Kidney (tissue), 14 donors: ENCODE measurements around the gene CBLB. TPM values are rescaled to one million over a fixed set of nuclear protein-coding genes. Genes with fewer than 3 reads are reported as not detected.
"Not testable (repeated sequence)": the region's sequence is repeated elsewhere in the genome, so short reads cannot be mapped to it uniquely, and the experiment has no call there.

Experiments
- DNase-seq, 5 donors: peaks; one replicate each; pipeline ENCODE4 v3.0.0-alpha.2; 2013 to 2020
- FAIRE-seq: peaks from 2 replicates; lab custom pipeline; 2012; peaks lifted over from hg19 to GRCh38; lab: Jason Lieb, UNC
- H3K27ac ChIP-seq, 2 donors: one replicate each; pipeline ENCODE4 v1.7.0; 2013; ENCODE audit warnings: low read depth in 2 of 2, low read length in 2 of 2, inconsistent platforms in 1 of 2
- H3K27me3 ChIP-seq: one replicate; pipeline ENCODE4 v1.7.1; 2013; ENCODE audit warnings: low read length, inconsistent platforms; ENCODE audit not compliant: control insufficient read depth, insufficient read depth
- H3K36me3 ChIP-seq, 3 donors: one replicate each; pipeline versions ENCODE4 v1.7.0 to v1.7.1; 2013; ENCODE audit warnings: low read length in 3 of 3, control low read depth in 1 of 3, inconsistent platforms in 1 of 3; ENCODE audit not compliant: insufficient read depth in 3 of 3, control insufficient read depth in 2 of 3
- H3K4me1 ChIP-seq, 3 donors: one replicate each; pipeline versions ENCODE4 v1.7.0 to v1.7.1; 2013; ENCODE audit warnings: low read length in 3 of 3, inconsistent platforms in 1 of 3, low read depth in 1 of 3; ENCODE audit not compliant: control insufficient read depth in 2 of 3, insufficient read depth in 2 of 3
- H3K4me3 ChIP-seq, 3 donors: one replicate each; pipeline versions ENCODE4 v1.7.0 to v1.8.1; 2013; ENCODE audit warnings: low read length in 3 of 3, control low read depth in 1 of 3, inconsistent platforms in 1 of 3
- H3K9ac ChIP-seq, 3 donors: one replicate each; pipeline versions ENCODE4 v1.7.0 to v1.7.1; 2013; ENCODE audit warnings: low read length in 3 of 3, control low read depth in 1 of 3, inconsistent platforms in 1 of 3
- H3K9me3 ChIP-seq, 3 donors: one replicate each; pipeline versions ENCODE4 v1.7.0 to v1.7.1; 2013; ENCODE audit warnings: low read length in 3 of 3, control low read depth in 1 of 3, inconsistent platforms in 1 of 3; ENCODE audit not compliant: control insufficient read depth in 2 of 3, insufficient read depth in 1 of 3
- intact Hi-C: fragments of 100-400 bp; cut with DNase I; formaldehyde crosslinking; loops from one replicate; pipeline ENCODE4 v1.11.1; 2022
- polyA plus RNA-seq: library from polyadenylated mRNA; stranded (reverse); fragments of 350-450 nt; fragmentation: Illumina TruSeq; extraction: RNeasy Lipid Tissue Mini Kit (QIAGEN cat#74804); gene quantifications from one replicate; pipeline ENCODE4 v1.2.3, GENCODE V29; 2014; ENCODE audit warnings: low read depth, low replicate concordance; ENCODE audit not compliant: insufficient read depth
- total RNA-seq: library from RNA; stranded (reverse); fragmentation: NEBNext Ultra II Directional; extraction: Animal tissue kit (Norgen Biotek cat#: 25700); gene quantifications from one replicate; pipeline ENCODE4 v1.2.1, GENCODE V29; 2021
- TF ChIP-seq, protein P1 (sequence below): IDR thresholded peaks from 3 replicates; pipeline ENCODE4 v1.5.1; 2012; ENCODE audit warnings: mild to moderate bottlenecking, moderate library complexity, borderline replicate concordance; ENCODE audit not compliant: insufficient read depth; ENCODE audit errors: extremely low read depth
- donor health status: control.
- donor health status: control.
- donor health status: control.
- donor health status: control.
- donor health status: control.
- donor health status: DM: yes; HTN: yes; CAD: no.
- donor health status: Normal renal cell carcinoma (clear cell type).

Gene CBLB
- total and polyA plus RNA-seq, 2 donors from 2014 or later = 7.7 to 48.4 TPM

DNA sequence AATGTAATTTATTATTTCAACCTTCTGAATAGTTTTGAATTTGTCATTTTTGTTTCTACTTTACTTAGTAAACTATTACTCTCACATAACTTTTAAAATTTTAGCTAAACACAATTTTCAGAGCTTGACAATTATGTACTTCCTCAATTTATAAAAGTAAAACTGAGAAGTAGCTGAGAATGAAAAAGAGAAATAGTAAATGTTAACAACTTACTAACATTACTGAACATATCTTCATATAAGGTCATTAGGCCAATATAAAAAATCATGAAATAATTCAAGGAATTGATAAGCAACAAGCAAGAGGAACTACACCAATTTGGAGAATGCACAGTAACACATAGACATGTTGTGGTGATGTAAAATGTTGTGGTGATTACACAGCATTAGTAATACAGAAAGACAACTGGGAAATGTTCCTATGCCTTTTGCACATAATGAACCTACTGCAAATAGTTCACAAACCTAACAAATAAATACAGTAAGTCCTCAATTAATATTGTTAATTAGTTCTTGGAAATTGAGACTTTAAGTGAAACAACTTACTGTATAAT, 137.9 kb downstream of the CBLB start:
- Histone ChIP-seq H3K4me1 (peaks cover 0 to 10% (median 0%) of the 10 kb centered on the region in 3 donors), H3K9ac (no peak overlapping the region), H3K27ac (no peak overlapping the region), H3K4me3 (no peak overlapping the region), H3K36me3 (peaks cover 0 to 2% (median 0%) of the 10 kb centered on the region in 3 donors), H3K27me3 (no peaks in the 10 kb centered on the region), H3K9me3 (no peaks in the 10 kb centered on the region)
- DNase-seq = no peak
- TF ChIP-seq, protein P1, sequence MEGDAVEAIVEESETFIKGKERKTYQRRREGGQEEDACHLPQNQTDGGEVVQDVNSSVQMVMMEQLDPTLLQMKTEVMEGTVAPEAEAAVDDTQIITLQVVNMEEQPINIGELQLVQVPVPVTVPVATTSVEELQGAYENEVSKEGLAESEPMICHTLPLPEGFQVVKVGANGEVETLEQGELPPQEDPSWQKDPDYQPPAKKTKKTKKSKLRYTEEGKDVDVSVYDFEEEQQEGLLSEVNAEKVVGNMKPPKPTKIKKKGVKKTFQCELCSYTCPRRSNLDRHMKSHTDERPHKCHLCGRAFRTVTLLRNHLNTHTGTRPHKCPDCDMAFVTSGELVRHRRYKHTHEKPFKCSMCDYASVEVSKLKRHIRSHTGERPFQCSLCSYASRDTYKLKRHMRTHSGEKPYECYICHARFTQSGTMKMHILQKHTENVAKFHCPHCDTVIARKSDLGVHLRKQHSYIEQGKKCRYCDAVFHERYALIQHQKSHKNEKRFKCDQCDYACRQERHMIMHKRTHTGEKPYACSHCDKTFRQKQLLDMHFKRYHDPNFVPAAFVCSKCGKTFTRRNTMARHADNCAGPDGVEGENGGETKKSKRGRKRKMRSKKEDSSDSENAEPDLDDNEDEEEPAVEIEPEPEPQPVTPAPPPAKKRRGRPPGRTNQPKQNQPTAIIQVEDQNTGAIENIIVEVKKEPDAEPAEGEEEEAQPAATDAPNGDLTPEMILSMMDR = no peak
- intact Hi-C loops = no loop called here
- FAIRE-seq = peak; percentile 93

DNA sequence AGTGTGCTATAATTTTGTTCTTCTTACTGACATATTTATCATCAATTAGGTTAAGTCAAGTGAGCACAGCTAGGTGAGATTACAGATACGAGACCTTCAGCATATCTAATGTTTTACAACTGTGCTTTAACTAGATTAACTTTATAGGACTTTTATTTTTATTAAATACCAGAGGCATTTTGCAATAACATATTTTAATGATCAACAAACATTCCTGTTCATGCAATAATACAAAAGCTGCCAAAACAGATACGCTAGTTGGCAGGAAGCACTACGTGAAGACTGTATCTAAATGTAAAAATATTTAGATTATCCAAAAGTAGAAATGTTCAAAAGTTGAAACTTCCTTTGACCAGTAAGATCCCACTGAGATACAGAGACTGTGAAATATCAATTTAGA, 139.1 kb downstream of the CBLB start:
- H3K36me3 ChIP-seq = peaks cover 0 to 2% (median 0%) of the 10 kb centered on the region in 3 donors
- peaks cover 0 to 10% (median 0%) of the 10 kb centered on the region in 3 donors for H3K4me1 ChIP-seq

DNA sequence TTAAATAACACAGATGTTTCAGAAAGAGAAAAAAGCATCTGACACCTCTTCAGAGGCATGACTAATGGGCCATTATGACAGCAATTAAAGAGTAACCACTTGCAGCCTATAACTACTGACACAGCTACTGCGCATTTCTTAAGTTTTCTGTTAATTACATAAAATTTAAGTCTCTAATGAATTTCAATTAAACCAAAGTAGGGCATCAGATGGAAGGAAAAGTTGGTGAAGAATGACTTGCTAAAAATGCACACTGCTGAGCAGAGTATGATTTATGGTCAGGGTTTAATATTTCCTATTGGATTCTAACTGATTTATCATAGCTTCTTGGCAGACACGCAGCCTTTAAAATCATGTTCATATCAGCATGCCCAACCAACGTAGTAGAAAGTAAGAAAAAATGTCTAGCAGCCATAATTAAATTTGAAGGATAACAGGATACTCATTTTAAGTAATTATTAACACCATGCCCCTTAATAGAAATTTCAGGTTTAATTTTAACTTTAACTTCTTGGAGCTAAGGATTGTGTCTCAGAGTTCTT, 140.0 kb downstream of the CBLB start:
- Histone ChIP-seq H3K27me3 (no peaks in the 10 kb centered on the region), H3K4me1 (peaks cover 0 to 10% (median 0%) of the 10 kb centered on the region in 3 donors), H3K4me3 (no peak overlapping the region), H3K27ac (no peak overlapping the region), H3K9me3 (no peaks in the 10 kb centered on the region), H3K36me3 (peaks cover 0 to 2% (median 0%) of the 10 kb centered on the region in 3 donors), H3K9ac (no peak overlapping the region)
- DNase-seq = no peak
- intact Hi-C loops = no loop called here
- FAIRE-seq = peak; percentile 51
- TF ChIP-seq, protein P1 = no peak

More for the DNA sequence above, 139.1 kb downstream of the CBLB start:
- TF ChIP-seq, protein P1 = no peak
- FAIRE-seq (no peak), DNase-seq (no peak)
- H3K27me3 ChIP-seq = no peaks in the 10 kb centered on the region
- H3K9ac ChIP-seq = no peak overlapping the region
- no peak overlapping the region for H3K4me3 ChIP-seq
- intact Hi-C loops = no loop called here
- no peaks in the 10 kb centered on the region for H3K9me3 ChIP-seq
- H3K27ac ChIP-seq = peak overlapping the region in 1 of 2 donors; percentile 16

DNA sequence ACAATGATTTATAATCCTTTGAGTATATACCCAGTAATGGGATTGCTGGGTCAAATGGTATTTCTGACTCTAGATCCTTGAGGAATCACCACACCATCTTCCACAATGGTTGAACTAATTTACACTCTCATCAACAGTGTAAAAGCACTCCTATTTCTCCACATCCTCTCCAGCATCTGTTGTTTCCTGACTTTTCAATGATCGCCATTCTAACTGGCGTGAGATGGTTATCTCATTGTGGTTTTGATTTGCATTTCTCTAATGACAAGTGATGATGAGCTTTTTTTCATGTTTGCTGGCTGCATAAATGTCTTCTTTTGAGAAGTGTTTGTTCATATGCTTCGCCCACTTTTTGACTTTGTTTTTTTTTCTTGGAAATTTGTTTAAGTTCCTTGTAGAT, 141.8 kb downstream of the CBLB start:
- H3K4me1 ChIP-seq, DNase-seq, H3K27me3 ChIP-seq, H3K9me3 ChIP-seq, H3K9ac ChIP-seq, H3K27ac ChIP-seq, intact Hi-C loops, H3K4me3 ChIP-seq, H3K36me3 ChIP-seq, FAIRE-seq: not testable (repeated sequence)
